ENCODE results near the gene HAND1.

The HAND1 gene

DNA sequence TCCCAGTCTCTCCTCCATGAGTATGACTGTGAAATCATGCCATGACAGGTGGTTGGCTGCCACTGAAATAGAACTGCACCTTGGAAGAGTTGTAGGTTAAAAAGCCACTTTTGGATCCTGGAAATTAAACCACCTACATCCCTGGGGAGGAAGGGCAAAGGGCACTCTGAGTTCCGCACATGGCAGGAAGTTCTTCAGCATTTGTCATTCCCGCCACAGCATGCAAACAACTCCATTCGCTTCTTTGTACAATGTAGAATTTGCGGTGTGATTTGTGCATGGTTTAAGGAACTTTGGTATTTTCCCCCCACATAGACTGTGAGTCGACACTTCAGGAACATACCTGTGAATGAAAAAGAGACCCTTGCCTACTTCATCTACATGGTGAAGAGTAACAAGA lies 22.4 kb downstream of the HAND1 start:
- DNase-seq (ENCODE audit: low spot score): no peak

DNA sequence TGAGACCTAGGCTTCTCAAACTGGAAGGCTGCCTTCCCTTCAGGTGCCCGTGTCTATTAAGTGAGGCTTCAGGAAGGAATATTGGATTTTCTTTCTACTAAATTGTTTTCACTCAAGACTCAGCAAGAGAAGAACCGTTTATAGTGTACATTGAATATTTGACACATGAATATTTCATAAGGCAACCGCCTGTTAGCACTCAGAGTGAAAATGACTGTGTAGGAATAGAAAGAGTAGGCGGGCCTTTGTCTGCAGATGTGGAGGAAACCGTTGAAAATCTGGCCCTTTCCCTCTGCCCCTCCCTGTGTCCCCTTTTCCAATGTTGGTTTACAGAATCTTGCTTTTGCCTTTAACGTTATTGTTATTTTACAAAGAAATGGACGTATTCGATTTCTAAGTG lies 26.1 kb downstream of the HAND1 start:
- DNase-seq (ENCODE audit: low spot score): no peak

DNA sequence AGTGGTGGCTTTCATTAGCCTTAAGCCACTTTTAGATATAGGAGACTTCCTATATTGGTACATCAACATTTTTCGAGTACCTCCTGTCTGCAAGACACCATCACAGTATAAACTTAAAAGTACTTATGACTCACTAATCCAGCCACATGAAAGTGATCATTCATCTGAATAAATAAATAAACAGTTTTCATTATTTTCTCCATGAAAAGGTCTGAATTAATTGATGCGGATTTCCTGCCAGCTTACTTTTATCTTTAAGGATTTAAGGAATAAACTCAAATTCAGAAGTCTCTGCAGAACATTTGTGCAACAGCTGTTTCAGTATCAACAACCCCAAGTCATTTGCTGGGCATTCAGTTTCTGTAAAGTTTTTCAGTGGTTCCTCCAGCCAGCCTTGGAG lies 28.2 kb downstream of the HAND1 start:
- no peak for DNase-seq (ENCODE audit: low spot score)

DNA sequence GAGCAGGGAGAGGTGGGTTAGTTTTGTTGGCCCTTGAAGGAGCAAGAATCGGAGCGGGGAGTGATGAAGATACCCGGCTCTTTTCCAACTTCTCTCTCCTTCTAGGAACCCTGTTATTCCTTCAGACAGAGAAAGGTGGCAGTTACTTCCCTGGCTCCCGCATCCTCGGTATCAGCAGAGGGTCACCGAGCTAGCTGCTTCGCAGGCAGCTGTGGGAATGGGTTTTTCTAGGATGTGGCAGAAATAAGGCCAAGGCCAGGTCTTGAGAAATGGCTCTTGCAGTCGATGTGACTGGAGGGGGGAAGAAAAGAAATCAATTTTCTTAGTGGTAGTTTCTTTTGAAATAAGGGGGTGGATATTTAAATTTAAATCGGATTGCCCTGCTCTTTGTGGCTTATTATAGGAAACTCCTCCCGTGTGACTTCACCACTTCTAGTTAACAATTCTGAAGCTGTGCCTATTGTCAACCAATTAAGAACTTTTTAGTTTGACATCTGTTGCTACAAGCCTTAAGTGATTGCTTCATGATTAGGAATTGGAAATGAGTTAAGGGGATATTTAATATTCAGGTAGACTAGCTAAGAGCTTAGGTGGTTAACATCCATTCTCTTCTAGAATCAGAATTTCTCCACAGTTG lies 30.8 kb downstream of the HAND1 start:
- DNase-seq (ENCODE audit: low spot score): no peak

DNA sequence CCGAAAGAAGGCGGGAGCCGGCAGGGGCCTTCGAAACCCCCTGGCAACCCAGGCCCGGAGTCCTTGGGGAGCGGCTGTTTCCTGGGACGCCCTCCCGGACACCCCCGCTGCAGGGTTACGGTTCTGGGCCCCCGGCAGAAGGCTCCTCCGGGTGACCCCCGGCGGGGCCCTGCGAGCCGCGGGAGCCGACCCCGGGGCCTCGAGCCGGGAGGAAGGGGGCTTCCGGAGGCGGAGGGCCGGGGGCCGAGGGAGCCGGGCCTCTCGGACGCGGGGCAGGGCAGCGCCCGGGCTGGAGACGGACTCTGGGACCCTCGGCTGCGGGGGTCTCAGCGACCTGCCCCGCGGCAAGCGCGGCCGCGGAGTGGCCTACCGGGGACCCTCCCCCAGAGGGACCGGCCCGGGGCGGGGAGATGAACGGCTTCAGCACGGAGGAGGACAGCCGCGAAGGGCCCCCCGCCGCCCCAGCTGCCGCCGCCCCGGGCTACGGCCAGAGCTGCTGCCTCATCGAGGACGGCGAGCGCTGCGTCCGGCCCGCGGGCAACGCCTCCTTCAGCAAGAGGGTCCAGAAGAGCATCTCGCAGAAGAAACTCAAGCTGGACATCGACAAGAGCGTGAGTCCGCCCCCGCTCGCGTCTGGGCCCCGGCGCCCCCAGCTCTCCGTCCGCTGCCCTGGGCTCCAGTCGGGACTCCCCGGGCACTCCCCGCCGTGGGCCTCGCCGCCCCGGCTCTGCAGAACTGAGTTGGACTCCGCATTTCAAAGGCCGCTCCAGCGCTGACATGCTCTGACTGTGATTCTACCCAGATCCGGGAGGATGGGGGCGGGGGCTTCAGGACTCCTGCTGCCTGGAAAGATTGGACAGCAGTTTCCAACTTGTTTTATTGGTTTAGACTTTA lies 31.6 kb downstream of the HAND1 start:
- peak; percentile 78 for DNase-seq (ENCODE audit: low spot score)

DNA sequence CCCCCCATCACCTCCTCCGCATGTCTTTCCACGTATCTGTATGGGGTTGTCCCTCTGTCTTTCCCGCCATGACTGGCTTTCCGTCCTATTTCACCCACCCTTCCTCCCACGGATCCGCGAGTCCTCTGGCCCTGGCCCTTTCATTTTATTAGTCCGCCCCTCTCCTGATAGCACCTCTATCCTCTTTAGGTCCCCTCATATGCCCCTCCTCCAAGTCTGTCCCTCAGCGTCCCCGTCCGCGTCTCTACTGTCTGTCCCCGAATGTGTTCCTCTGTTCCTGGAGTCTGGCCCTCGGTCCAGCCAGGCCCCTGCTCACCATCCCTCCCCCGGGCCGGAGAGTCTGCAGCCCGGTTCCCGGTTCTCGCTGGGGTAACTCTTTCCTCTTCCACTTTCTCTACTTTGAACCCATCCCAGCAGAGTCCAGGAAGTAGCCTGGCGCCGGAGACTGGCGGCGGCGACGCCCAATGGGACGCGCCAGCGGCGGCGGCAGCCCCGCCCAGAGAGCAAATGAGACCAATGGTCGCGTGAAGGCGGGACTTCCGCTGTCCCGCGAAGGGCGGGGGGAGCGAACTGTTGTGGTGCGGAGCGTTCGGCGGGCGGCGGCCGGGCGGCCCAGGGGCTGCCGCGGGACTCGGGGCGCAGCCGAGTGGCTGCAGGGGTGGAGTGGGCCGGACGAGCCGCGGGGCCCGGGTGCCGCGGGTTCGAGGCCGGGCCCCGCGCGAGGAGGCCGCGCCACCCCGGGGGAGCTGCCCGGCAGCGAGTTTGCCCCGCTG lies 32.4 kb downstream of the HAND1 start, which contains the start of gene SAP30L:
SAP30L (plus strand) TSS at position 576 of the 773 bp plus-strand sequence. CDS start 608 bp downstream, outside the sequence.
- DNase-seq (ENCODE audit: low spot score): peak; percentile 95

DNA sequence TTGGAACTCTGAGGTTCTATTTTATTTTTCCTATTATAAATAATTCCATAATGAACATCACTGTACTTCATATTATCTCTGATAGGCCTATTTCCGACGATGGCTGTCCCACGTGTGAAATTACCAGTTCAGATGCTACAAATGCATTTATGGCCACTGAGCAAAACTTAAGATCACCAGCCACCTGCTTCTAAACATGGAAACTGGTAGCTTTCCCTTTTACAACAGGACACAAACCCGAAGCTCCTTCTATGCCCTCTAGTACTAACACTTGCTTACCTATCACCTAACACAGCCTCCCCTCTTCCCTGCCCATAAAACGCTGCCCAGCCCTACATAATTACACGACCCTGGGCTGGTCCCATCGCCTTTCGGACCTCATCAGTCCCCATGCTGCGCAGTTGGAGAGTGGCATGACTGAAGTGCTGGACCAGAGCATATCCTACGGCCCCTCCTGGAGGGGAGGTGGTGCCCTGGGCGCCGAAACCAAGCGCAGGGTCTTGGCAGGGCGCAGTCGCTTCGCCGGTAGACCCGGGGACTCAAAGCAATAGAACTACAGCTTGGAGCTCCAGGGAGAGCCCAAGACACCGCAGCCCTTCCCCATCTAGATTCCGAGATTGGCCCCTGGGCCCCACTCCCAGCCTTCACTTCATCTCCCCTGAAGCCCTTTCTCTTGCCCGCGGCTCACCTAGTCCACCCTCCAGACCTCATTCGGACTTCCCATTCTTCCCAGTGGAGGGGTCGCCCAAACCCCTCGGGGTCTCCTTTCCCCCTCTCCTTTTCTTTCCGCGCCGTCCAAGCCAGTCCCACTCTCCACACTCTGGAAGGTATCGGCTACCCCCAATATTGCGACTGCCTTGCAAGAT lies 33.2 kb downstream of the HAND1 start:
- DNase-seq (ENCODE audit: low spot score): no peak

DNA sequence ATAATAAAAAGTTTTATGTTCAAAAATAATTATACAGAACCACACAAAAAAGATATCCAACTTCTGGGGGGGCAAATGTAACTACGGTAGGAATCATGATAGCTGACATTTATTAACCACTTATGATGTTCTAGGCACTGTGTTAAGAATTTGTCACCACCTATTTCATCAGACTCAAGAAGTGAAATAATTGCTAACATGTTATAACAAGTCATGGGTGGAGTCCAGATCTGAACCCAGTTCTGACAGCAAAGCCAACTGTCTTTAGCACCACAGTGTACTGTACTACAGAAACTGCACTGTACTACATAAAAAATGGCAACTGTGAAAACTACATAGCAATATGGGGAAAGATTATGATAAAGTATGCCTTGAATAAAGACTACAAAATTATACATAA lies 35.2 kb downstream of the HAND1 start:
- DNase-seq (ENCODE audit: low spot score): no peak

DNA sequence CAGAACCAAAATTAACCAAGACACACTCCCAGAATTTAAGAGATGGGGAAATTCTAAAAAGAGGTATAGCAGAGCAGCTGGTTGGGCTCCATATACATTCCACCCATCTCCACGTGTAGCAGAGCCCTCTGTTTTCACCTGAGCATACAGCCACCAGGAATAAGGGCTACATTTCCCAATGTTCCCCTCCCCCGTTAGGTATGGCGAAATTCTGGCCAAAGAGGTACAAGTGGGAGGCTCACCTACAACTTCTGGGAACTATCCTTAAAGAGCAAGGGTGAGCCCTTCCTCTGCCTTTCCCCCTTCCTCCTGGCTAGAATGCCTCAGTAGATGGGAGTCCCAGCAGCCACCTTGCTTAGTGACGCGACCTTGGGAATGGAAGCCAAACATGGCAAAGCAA lies 37.5 kb downstream of the HAND1 start:
- no peak for DNase-seq (ENCODE audit: low spot score)

DNA sequence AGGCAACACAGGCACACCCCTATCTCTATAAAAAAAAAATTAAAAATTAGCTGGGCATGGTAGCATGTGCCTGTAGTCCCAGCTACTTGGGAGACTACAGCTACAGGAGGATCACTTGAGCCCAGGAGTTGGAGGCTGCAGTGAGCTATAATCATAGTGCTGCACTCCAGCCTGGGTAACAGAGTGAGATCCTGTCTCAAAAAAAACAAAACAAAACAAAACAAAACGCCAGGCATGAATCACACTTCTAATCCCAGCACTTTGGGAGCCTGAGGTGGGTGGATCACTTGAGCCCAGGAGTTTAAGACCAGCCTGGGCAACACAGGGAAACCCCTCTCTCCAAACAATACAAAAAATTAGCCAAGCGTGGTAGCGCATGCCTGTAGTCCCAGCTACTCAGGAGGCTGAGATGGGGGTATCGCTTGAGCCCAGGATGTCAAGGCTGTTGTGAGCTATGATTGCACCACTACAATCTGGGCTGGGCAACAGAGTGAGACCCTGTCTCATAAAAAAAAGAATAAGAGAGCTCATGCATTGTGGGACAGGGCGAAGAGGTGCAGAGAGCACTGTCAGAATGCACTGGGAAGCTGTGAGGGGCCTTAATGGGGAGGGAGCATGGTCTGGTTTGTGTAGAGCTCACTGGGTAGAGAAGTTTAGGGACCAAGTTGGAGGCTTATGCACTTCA lies 40.6 kb downstream of the HAND1 start:
- no peak for DNase-seq (ENCODE audit: low spot score)

DNA sequence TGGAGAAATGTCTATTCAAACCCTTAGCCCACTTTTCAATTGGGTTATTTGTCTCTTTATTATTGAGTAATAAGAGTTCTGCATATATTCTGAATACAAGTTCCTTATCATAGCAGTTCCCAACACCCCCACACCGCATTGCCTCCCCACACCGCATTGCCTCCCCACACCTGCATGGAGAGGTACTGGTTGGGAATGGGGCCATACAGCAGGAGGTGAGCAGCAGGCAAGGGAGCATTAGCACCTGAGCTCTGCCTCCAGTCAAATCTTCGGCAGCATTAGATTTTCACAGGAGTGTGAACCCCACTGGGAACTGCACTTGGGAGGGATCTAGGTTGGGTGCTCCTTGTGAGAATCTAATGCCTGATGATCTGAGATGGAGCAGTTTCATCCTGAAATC lies 42.8 kb downstream of the HAND1 start:
- DNase-seq (ENCODE audit: low spot score): no peak

DNA sequence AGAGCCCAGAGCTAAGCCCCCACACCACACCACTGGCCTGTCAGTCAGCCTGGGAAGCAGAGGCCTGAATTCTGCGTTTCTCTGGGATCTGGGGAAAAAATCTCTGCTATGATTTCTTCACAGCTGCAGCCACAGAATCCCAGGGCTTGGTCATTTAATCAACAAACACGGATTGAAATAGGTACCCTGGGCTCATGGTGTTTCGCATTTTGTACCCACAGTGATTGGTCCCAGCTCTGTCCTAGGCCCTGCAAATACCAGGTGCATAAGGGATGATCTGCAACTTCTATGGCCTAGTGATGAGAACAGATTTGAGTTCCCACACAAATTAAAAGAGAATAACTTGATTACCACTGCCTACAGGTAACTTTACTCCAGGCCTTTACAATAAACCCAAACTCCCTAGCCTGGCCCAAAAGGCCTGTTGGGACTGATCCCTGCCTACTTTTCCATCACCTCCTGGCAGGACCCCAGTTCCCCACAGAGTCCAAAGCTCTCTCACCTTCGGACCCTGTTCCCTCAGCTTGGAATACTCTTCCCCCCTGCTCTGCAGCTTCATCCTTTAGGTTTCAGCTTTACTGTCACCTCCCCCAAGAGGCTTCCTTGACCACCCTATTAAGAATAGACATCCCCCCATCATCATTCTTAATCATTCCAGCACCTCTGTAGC lies 46.9 kb downstream of the HAND1 start:
- DNase-seq (ENCODE audit: low spot score): no peak

DNA sequence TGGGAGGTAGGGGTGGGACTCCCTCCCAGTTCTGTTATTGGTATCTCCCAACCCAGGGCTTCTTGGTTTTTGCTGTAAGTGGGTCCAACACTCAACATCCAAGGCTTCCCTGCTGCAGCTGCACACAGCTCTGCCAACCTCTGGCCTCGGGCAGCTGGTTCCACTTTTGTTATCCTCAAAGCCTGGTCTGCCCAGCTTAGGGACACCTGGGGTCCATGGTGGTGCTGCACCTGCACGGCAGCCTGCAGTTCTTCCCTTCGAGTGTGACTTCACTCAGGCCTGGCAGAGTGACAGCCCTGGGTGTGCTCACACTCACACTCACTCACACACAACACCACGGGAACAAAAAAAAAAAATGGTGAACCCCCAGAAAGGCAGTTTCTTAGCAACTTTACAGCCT lies 47.6 kb downstream of the HAND1 start:
- DNase-seq (ENCODE audit: low spot score): no peak

DNA sequence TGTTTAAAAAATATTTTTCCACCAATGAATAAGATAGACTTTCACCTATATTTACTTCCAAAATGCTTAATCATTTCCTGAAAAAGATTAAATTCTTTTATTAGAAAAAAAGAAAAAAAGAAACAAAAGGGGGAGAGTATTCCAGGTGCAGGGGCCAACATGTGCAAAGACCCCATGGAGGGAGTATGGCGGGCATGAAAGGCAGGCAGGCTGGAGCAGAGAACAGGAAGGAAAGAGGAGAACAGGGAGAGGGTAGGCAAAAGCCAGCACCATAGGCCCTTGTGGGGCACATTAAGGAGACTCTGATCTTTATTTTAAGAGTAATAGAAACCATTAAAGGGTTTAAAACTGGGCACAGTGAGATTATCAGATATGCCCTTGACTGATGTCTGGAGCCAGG lies 48.7 kb downstream of the HAND1 start:
- no peak for DNase-seq (ENCODE audit: low spot score)

DNA sequence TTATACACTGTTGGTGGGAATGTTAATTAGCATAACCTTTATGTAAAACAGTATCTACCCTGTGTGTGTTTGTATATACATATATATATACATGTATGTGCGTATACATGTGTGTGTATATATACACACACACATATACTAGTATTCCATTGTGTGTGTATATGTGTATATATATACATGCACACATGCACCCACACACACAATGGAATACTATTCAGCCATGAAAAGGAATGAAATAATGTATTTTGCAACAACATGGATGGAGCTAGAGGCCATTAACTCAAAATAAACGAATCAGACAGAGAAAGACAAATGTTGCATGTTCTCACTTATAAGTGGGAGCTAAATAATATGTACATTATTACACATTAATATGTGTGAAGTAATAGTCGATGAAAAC lies 49.8 kb downstream of the HAND1 start:
- no peak for DNase-seq (ENCODE audit: low spot score)

Data from ecto neural progenitor cell (in vitro differentiated cells).